Liver (tissue), 9 donors: ENCODE results near the gene UTP4. TPM values are rescaled to one million over a fixed set of nuclear protein-coding genes. Genes with fewer than 3 reads are reported as not detected.

ENCODE experiments used
- DNase-seq: peaks from one replicate; pipeline ENCODE4 v3.0.0-alpha.2; 2017; ENCODE audit warnings: low spot score
- H3K27ac ChIP-seq, 2 donors: one replicate each; pipeline ENCODE4 v1.7.0; 2013; ENCODE audit warnings: inconsistent platforms in 2 of 2, low read length in 2 of 2, control low read depth in 1 of 2, low read depth in 1 of 2, mild to moderate bottlenecking in 1 of 2
- H3K27me3 ChIP-seq, 4 donors: one replicate each; pipeline versions ENCODE4 v1.6.1 to v1.7.0; 2013; ENCODE audit warnings: low read length in 3 of 4, inconsistent platforms in 1 of 4, mild to moderate bottlenecking in 1 of 4, moderate library complexity in 1 of 4; ENCODE audit not compliant: control insufficient read depth in 4 of 4, insufficient read depth in 4 of 4
- H3K36me3 ChIP-seq, 4 donors: one replicate each; pipeline versions ENCODE4 v1.6.1 to v1.7.0; 2013; ENCODE audit warnings: low read length in 3 of 4, mild to moderate bottlenecking in 3 of 4, low read depth in 1 of 4, moderate library complexity in 1 of 4; ENCODE audit not compliant: control insufficient read depth in 4 of 4, insufficient read depth in 3 of 4
- H3K4me1 ChIP-seq, 4 donors: one replicate each; pipeline versions ENCODE4 v1.6.1 to v1.7.0; 2013; ENCODE audit warnings: low read length in 3 of 4, mild to moderate bottlenecking in 3 of 4, moderate library complexity in 1 of 4; ENCODE audit not compliant: control insufficient read depth in 4 of 4, insufficient read depth in 4 of 4
- H3K4me3 ChIP-seq, 3 donors: one replicate each; pipeline versions ENCODE4 v1.6.1 to v1.7.0; 2013; ENCODE audit warnings: low read length in 3 of 3, control low read depth in 1 of 3, low read depth in 1 of 3, mild to moderate bottlenecking in 1 of 3
- H3K9ac ChIP-seq, 2 donors: one replicate each; pipeline ENCODE4 v1.7.0; 2013; ENCODE audit warnings: low read length in 2 of 2, mild to moderate bottlenecking in 2 of 2, moderate library complexity in 2 of 2, control low read depth in 1 of 2, low read depth in 1 of 2
- H3K9me3 ChIP-seq, 4 donors: one replicate each; pipeline versions ENCODE4 v1.6.1 to v1.7.0; 2013; ENCODE audit warnings: low read length in 3 of 4; ENCODE audit not compliant: control insufficient read depth in 4 of 4
- CTCF ChIP-seq: fragments of 150-350 bp; IDR thresholded peaks from 2 replicates; pipeline ENCODE4 v1.5.1; 2017; ENCODE audit warnings: improper control_type of control experiment, low read depth, low read length; ENCODE audit not compliant: missing input control
- EGR1 ChIP-seq, 2 donors: IDR thresholded peaks; 2 replicates each; pipeline ENCODE4 v1.6.1; 2016 to 2018; ENCODE audit warnings: antibody characterized with exemption in 2 of 2, low read depth in 2 of 2
- FOXA1 ChIP-seq: IDR thresholded peaks from 2 replicates; pipeline ENCODE4 v1.6.1; 2016; ENCODE audit warnings: antibody characterized with exemption
- GABPA ChIP-seq, 2 donors: IDR thresholded peaks in 1 of 2; conservative IDR thresholded peaks in 1 of 2; 2 replicates each; pipeline ENCODE4 v1.6.1; 2016; ENCODE audit warnings: antibody characterized with exemption in 2 of 2, mild to moderate bottlenecking in 1 of 2, moderate library complexity in 1 of 2
- HNF4A ChIP-seq, 2 donors: conservative IDR thresholded peaks; 2 replicates each; pipeline ENCODE4 v1.6.1; 2016; ENCODE audit warnings: antibody characterized with exemption in 2 of 2, mild to moderate bottlenecking in 2 of 2
- HNF4G ChIP-seq: IDR thresholded peaks from 2 replicates; pipeline ENCODE4 v1.6.1; 2016; ENCODE audit warnings: antibody characterized with exemption
- JUND ChIP-seq, 2 donors: IDR thresholded peaks; 2 replicates each; pipeline ENCODE4 v1.6.1; 2016; ENCODE audit warnings: antibody characterized with exemption in 2 of 2
- MAX ChIP-seq: IDR thresholded peaks from 2 replicates; pipeline ENCODE4 v1.6.1; 2016; ENCODE audit warnings: antibody characterized with exemption
- NR2F2 ChIP-seq: IDR thresholded peaks from 2 replicates; pipeline ENCODE4 v1.6.1; 2016; ENCODE audit warnings: antibody characterized with exemption
- RAD21 ChIP-seq, 2 donors: IDR thresholded peaks; 2 replicates each; pipeline ENCODE4 v1.6.1; 2016; ENCODE audit warnings: antibody characterized with exemption in 2 of 2, mild to moderate bottlenecking in 2 of 2
- RXRA ChIP-seq, 2 donors: IDR thresholded peaks; 2 replicates each; pipeline ENCODE4 v1.6.1; 2017 to 2018; ENCODE audit warnings: antibody characterized with exemption in 2 of 2, mild to moderate bottlenecking in 1 of 2
- SP1 ChIP-seq: IDR thresholded peaks from 2 replicates; pipeline ENCODE4 v1.6.1; 2018; ENCODE audit warnings: antibody characterized with exemption, mild to moderate bottlenecking
- TAF1 ChIP-seq: conservative IDR thresholded peaks from 2 replicates; pipeline ENCODE4 v1.6.1; 2016; ENCODE audit warnings: antibody characterized with exemption, mild to moderate bottlenecking
- YY1 ChIP-seq: IDR thresholded peaks from 2 replicates; pipeline ENCODE4 v1.6.1; 2016; ENCODE audit warnings: antibody characterized with exemption, mild to moderate bottlenecking
- ZBTB33 ChIP-seq: IDR thresholded peaks from 2 replicates; pipeline ENCODE4 v1.6.1; 2016; ENCODE audit warnings: antibody characterized with exemption
- WGBS: extraction: QIAGEN DNeasy Blood & Tissue Kit; methylation state at CpG from one replicate; pipeline ENCODE4 v1.1.7; 2013; 5-methylcytosine and 5-hydroxymethylcytosine counted together
- polyA plus RNA-seq, 2 donors: library from polyadenylated mRNA; stranded (reverse) in 1 of 2; unstranded in 1 of 2; fragments of 200-250 nt in 1 of 2; fragments of >200 nt in 1 of 2; fragmentation: Nextera tagmentation in 1 of 2; extraction: Ambion mirVana in 1 of 2; gene quantifications; one replicate each; pipeline versions ENCODE4 v1.2.1 to v1.2.3, GENCODE V29; 2013 to 2015
- total RNA-seq, 2 donors: library from RNA; depleted of rRNA; stranded (reverse); fragments of >200 nt; gene quantifications; one replicate each; pipeline ENCODE4 v1.2.3, GENCODE V29; 2014
- TF ChIP-seq, protein P1 (sequence below): IDR thresholded peaks from 2 replicates; pipeline ENCODE4 v1.6.1; 2016; ENCODE audit warnings: antibody characterized with exemption, mild to moderate bottlenecking
- TF ChIP-seq, protein P2 (sequence below): IDR thresholded peaks from 2 replicates; pipeline ENCODE4 v1.6.1; 2016; ENCODE audit warnings: antibody characterized with exemption
- donor health status: healthy.
- donor health status: healthy.
- donor health status: healthy.
- donor health status: healthy.
- donor health status: healthy.

The UTP4 gene
- total and polyA plus RNA-seq, 4 donors = 11.3 to 13.8 (median 12.4) TPM

- Histone ChIP-seq H3K9me3 (no peaks in the 10 kb centered on the region), H3K27me3 (no peaks in the 10 kb centered on the region), H3K4me3 (no peak overlapping the region), H3K36me3 (peaks cover 0 to 20% (median 2%) of the 10 kb centered on the region in 4 donors), H3K4me1 (peaks cover 10 to 30% (median 14%) of the 10 kb centered on the region in 4 donors), H3K27ac (no peak overlapping the region), H3K9ac (no peak overlapping the region)
- no peak for TF ChIP-seq YY1
- TF ChIP-seq RAD21 (IDR thresholded peaks at IDR 0.05) = no peak
- no peak for TF ChIP-seq SP1
- no peak for TF ChIP-seq MAX
- TF ChIP-seq TAF1 = no peak
- TF ChIP-seq JUND (IDR thresholded peaks at IDR 0.05) = no peak
- TF ChIP-seq FOXA1 = no peak
- no peak for TF ChIP-seq EGR1 (IDR thresholded peaks at IDR 0.05; ENCODE audit: low read depth in 2 of 2)
- TF ChIP-seq NR2F2 = no peak
- TF ChIP-seq, protein P1, sequence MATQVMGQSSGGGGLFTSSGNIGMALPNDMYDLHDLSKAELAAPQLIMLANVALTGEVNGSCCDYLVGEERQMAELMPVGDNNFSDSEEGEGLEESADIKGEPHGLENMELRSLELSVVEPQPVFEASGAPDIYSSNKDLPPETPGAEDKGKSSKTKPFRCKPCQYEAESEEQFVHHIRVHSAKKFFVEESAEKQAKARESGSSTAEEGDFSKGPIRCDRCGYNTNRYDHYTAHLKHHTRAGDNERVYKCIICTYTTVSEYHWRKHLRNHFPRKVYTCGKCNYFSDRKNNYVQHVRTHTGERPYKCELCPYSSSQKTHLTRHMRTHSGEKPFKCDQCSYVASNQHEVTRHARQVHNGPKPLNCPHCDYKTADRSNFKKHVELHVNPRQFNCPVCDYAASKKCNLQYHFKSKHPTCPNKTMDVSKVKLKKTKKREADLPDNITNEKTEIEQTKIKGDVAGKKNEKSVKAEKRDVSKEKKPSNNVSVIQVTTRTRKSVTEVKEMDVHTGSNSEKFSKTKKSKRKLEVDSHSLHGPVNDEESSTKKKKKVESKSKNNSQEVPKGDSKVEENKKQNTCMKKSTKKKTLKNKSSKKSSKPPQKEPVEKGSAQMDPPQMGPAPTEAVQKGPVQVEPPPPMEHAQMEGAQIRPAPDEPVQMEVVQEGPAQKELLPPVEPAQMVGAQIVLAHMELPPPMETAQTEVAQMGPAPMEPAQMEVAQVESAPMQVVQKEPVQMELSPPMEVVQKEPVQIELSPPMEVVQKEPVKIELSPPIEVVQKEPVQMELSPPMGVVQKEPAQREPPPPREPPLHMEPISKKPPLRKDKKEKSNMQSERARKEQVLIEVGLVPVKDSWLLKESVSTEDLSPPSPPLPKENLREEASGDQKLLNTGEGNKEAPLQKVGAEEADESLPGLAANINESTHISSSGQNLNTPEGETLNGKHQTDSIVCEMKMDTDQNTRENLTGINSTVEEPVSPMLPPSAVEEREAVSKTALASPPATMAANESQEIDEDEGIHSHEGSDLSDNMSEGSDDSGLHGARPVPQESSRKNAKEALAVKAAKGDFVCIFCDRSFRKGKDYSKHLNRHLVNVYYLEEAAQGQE = no peak
- TF ChIP-seq, protein P2, sequence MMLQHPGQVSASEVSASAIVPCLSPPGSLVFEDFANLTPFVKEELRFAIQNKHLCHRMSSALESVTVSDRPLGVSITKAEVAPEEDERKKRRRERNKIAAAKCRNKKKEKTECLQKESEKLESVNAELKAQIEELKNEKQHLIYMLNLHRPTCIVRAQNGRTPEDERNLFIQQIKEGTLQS = no peak
- TF ChIP-seq HNF4A (conservative IDR thresholded peaks at IDR 0.05) = no peak
- TF ChIP-seq CTCF = no peak
- DNase-seq = no peak
- WGBS = 84% methylated on average over 6 of the region's 6 CpGs
Measured at GRCh38 chr16:69111216-69111875, 21.1 kb upstream of the UTP4 start.

DNA sequence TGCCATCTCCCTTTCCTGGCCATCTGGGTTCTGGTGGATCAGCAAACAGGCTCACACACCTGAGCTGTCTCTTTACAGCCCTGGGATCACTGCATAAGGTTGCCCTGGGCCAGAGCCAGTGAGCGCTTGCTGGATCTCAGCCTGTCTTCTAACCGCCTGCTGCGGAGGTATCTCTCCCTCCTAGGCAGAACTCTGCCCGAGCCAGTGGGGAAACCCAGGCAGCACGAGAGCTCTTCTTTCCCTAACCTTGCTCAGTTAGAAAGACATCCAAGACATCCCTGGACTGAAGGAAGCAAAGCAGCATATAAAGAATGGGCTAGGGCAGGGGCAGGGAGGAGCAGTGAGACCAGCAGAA, 20.6 kb upstream of the UTP4 start:
- no peak for DNase-seq
- TF ChIP-seq HNF4G (no peak), ZBTB33 (no peak), RXRA (IDR thresholded peaks at IDR 0.05) (no peak), GABPA (IDR thresholded peaks at IDR 0.05 in 1 of 2, conservative IDR thresholded peaks at IDR 0.05 in 1 of 2) (no peak), TAF1 (no peak), NR2F2 (no peak), SP1 (no peak), YY1 (no peak), RAD21 (IDR thresholded peaks at IDR 0.05) (no peak), MAX (no peak)
- TF ChIP-seq, protein P1 = no peak

More for the DNA sequence above, 20.6 kb upstream of the UTP4 start:
- Histone ChIP-seq H3K4me1 (peaks cover 6 to 25% (median 11%) of the 10 kb centered on the region in 4 donors), H3K36me3 (peaks cover 0 to 22% (median 2%) of the 10 kb centered on the region in 4 donors), H3K27ac (no peak overlapping the region), H3K27me3 (no peaks in the 10 kb centered on the region), H3K9me3 (no peaks in the 10 kb centered on the region), H3K4me3 (no peak overlapping the region), H3K9ac (no peak overlapping the region)
- WGBS = 65% methylated on average over 5 of the region's 5 CpGs
